ENCODE results near the gene AP1B1.

DNA sequence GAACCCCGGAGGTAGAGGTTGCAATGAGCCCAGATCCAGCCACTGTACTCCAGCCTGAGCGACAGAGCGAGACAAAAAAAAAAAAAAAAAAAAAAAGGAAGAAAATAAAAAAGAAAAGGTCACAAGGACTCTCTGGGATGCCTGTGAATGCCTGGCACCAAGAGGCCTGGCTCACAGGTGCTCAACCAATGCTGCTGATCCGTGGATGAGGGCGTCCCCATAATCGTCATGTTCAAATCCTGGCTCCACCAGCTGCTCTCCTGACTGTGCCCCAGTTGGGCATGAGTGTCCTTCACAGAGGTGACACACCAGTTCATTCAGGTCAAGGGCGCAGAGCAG lies 82.6 kb downstream of the AP1B1 start:
- TF ChIP-seq, protein P1, sequence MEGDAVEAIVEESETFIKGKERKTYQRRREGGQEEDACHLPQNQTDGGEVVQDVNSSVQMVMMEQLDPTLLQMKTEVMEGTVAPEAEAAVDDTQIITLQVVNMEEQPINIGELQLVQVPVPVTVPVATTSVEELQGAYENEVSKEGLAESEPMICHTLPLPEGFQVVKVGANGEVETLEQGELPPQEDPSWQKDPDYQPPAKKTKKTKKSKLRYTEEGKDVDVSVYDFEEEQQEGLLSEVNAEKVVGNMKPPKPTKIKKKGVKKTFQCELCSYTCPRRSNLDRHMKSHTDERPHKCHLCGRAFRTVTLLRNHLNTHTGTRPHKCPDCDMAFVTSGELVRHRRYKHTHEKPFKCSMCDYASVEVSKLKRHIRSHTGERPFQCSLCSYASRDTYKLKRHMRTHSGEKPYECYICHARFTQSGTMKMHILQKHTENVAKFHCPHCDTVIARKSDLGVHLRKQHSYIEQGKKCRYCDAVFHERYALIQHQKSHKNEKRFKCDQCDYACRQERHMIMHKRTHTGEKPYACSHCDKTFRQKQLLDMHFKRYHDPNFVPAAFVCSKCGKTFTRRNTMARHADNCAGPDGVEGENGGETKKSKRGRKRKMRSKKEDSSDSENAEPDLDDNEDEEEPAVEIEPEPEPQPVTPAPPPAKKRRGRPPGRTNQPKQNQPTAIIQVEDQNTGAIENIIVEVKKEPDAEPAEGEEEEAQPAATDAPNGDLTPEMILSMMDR (IDR thresholded peaks at IDR 0.05): no peak
- TF ChIP-seq POLR2A (IDR thresholded peaks at IDR 0.05) (no peak), POLR2AphosphoS5 (IDR thresholded peaks at IDR 0.05) (no peak)
